Measurements from ENCODE around the gene CEP89.
"Not testable (repeated sequence)": the region's sequence is repeated elsewhere in the genome, so short reads cannot be mapped to it uniquely, and the experiment has no call there.

The CEP89 gene

GRCh38 chr19:32998722-32999121, 27.0 kb upstream of the CEP89 start:
- no peak for DNase-seq (ENCODE audit: low spot score)
- H3K27ac ChIP-seq: no peak overlapping the region
- TF ChIP-seq, protein P1, sequence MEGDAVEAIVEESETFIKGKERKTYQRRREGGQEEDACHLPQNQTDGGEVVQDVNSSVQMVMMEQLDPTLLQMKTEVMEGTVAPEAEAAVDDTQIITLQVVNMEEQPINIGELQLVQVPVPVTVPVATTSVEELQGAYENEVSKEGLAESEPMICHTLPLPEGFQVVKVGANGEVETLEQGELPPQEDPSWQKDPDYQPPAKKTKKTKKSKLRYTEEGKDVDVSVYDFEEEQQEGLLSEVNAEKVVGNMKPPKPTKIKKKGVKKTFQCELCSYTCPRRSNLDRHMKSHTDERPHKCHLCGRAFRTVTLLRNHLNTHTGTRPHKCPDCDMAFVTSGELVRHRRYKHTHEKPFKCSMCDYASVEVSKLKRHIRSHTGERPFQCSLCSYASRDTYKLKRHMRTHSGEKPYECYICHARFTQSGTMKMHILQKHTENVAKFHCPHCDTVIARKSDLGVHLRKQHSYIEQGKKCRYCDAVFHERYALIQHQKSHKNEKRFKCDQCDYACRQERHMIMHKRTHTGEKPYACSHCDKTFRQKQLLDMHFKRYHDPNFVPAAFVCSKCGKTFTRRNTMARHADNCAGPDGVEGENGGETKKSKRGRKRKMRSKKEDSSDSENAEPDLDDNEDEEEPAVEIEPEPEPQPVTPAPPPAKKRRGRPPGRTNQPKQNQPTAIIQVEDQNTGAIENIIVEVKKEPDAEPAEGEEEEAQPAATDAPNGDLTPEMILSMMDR (IDR thresholded peaks at IDR 0.05): no peak
- H3K4me3 ChIP-seq: no peak overlapping the region

DNA sequence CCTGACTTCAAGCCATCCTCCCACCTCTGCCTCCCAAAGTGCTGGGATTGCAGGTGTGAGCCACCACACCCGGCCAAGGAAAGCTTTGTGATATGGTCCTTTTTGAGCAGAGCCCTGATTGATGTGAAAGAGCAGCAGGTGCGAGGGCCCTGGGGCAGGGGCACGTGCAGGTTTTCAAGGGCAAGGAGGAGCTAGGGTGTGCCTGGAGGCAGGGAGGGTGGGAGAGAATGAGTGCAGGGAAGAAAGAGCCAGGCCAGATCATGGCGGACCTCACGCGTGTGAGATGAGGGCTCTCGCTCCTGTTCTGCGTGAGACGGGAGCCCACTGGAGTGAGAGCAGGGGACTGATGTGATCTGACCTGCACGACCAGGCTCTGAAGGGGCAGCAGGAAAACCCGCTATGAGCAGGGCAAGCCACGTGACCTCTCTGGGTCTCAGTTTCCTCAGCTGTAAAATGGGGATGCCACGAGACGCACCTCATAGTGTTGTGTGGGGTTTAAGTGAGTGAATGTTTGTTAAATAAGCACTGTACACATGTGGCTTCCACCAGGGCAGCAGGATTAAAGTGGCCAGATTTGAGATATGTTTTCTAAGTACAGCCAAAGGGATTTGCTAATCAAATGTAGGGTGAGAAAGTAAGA, 26.1 kb upstream of the CEP89 start:
- DNase-seq (ENCODE audit: low spot score): no peak
- Histone ChIP-seq H3K27ac (no peak overlapping the region), H3K4me3 (no peak overlapping the region)
- TF ChIP-seq, protein P1 (IDR thresholded peaks at IDR 0.05): no peak

DNA sequence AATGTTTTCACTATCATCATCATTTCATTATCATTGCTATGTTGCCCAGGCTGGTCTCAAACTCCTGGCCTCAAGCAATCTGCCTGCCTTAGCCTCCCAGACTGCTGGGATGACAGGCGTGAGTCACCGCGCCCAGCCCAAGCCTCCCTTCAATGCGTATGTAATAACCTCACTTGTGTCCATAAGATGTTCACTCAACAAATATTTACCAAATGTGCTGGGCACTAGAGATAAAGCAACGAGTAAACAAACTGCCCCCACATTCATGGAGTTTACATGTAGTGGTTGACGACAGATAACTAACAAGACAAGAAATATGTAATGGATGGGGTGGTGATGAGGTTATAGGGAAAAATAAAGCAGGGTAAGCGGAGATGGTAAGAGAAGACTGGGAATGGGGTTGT, 25.3 kb upstream of the CEP89 start:
- not testable (repeated sequence) for DNase-seq (ENCODE audit: low spot score); H3K27ac ChIP-seq; H3K4me3 ChIP-seq

- H3K4me3 ChIP-seq; H3K27ac ChIP-seq; DNase-seq (ENCODE audit: low spot score): not testable (repeated sequence)
These were observed 24.2 kb upstream of the CEP89 start for GRCh38 chr19:32995966-32996365.

GRCh38 chr19:32988724-32989123, 17.0 kb upstream of the CEP89 start:
- no peak overlapping the region for H3K4me3 ChIP-seq
- TF ChIP-seq, protein P1 (IDR thresholded peaks at IDR 0.05): no peak
- DNase-seq (ENCODE audit: low spot score): no peak
- no peak overlapping the region for H3K27ac ChIP-seq

DNA sequence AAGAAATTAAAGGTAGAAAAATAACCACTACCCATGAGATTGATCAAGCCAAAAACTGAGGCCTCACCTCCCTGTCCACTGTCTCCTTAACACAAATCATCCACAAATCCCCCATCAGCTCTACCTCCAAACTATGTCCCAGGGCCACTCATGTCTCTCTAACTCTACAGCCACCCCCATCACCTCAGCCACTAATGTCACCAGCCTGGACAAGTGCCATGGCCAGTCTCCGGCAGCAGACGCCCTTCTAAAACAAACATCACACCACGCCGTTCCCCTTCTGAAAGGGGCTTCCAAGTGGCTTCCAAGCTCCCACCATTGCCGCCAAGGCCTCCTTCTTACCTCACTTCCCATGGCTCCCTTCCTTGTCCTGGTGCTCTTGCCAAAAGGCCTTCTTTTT, 16.5 kb upstream of the CEP89 start:
- H3K4me3 ChIP-seq; H3K27ac ChIP-seq; DNase-seq (ENCODE audit: low spot score): not testable (repeated sequence)

GRCh38 chr19:32982488-32982887, 10.7 kb upstream of the CEP89 start:
- H3K4me3 ChIP-seq; H3K27ac ChIP-seq; DNase-seq (ENCODE audit: low spot score): not testable (repeated sequence)

GRCh38 chr19:32979807-32980206, 8.0 kb upstream of the CEP89 start:
- not testable (repeated sequence) for H3K27ac ChIP-seq; H3K4me3 ChIP-seq; DNase-seq (ENCODE audit: low spot score)

DNA sequence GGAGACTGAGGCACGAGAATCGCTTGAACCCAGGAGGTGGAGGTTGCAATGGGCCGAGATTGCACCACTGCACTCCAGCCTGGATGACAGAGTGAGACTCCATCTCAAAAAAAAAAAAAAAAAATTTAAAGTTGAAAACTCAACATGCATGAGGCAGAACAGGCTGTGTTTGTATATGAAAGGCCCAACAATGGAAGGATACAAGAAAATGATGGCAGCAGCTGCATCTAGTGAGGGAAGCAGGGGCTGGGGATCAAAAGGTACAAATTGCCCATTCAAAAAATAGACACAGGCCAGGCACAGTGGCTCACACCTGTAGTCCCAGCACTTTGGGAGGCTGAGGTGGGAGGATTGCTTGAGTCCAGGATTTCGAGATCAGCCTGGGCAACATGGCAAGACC, 6.1 kb upstream of the CEP89 start:
- not testable (repeated sequence) for DNase-seq (ENCODE audit: low spot score); H3K4me3 ChIP-seq; H3K27ac ChIP-seq

GRCh38 chr19:32977280-32977679, 5.5 kb upstream of the CEP89 start:
- no peak for DNase-seq (ENCODE audit: low spot score)
- Histone ChIP-seq H3K27ac (no peak overlapping the region), H3K4me3 (no peak overlapping the region)
- TF ChIP-seq, protein P1 (IDR thresholded peaks at IDR 0.05): no peak

Data from coronary artery (tissue), 2 donors.